ENCODE results near the gene SLX4IP.
A peak's percentile ranks its signal among the peaks of the same experiment; 100 is the strongest.
"Not testable (repeated sequence)": the region's sequence is repeated elsewhere in the genome, so short reads cannot be mapped to it uniquely, and the experiment has no call there.

SLX4IP gene

GRCh38 chr20:10610251-10610650 lies 175.1 kb downstream of the SLX4IP start:
- H3K4me3 ChIP-seq (IDR thresholded peaks at IDR 0.05; ENCODE audit: insufficient read depth, low read depth, low read length), result no peak overlapping the region
- H3K9ac ChIP-seq, result no peak overlapping the region
- H3K4me2 ChIP-seq, result no peak overlapping the region
- H3K36me3 ChIP-seq (ENCODE audit: insufficient read depth), result no peaks in the 10 kb centered on the region
- no peak overlapping the region for H3K27ac ChIP-seq
- no peaks in the 10 kb centered on the region for H3K4me1 ChIP-seq (ENCODE audit: low read depth, poor library complexity, severe bottlenecking)
- TF ChIP-seq CTCF (conservative IDR thresholded peaks at IDR 0.05; ENCODE audit: low read depth, low read length), result no peak
- H2AFZ ChIP-seq (ENCODE audit: low read depth), result no peak overlapping the region
- H3K27me3 ChIP-seq (ENCODE audit: insufficient read depth, low read depth), result no peaks in the 10 kb centered on the region
- no peaks in the 10 kb centered on the region for H3K79me2 ChIP-seq (ENCODE audit: insufficient read depth, low read depth)
- H4K20me1 ChIP-seq (ENCODE audit: insufficient read depth), result no peaks in the 10 kb centered on the region

- H3K4me3 ChIP-seq (IDR thresholded peaks at IDR 0.05; ENCODE audit: insufficient read depth, low read depth, low read length), result no peak overlapping the region
- no peaks in the 10 kb centered on the region for H4K20me1 ChIP-seq (ENCODE audit: insufficient read depth)
- H3K4me2 ChIP-seq, result no peak overlapping the region
- no peaks in the 10 kb centered on the region for H3K27me3 ChIP-seq (ENCODE audit: insufficient read depth, low read depth)
- H3K79me2 ChIP-seq (ENCODE audit: insufficient read depth, low read depth), result no peaks in the 10 kb centered on the region
- peak; percentile 40; the same call in 1 of the 2 replicates for TF ChIP-seq CTCF (conservative IDR thresholded peaks at IDR 0.05; ENCODE audit: low read depth, low read length)
- H3K36me3 ChIP-seq (ENCODE audit: insufficient read depth), result no peaks in the 10 kb centered on the region
- no peak overlapping the region for H3K27ac ChIP-seq
- H3K9ac ChIP-seq, result no peak overlapping the region
- H3K4me1 ChIP-seq (ENCODE audit: low read depth, poor library complexity, severe bottlenecking), result no peaks in the 10 kb centered on the region
- H2AFZ ChIP-seq (ENCODE audit: low read depth), result no peak overlapping the region
Measured at GRCh38 chr20:10611357-10611756, 176.3 kb downstream of the SLX4IP start.

GRCh38 chr20:10613426-10613825 lies 178.3 kb downstream of the SLX4IP start:
- H3K9ac ChIP-seq; H3K36me3 ChIP-seq (ENCODE audit: insufficient read depth); H3K79me2 ChIP-seq (ENCODE audit: insufficient read depth, low read depth); H3K4me3 ChIP-seq (IDR thresholded peaks at IDR 0.05; ENCODE audit: insufficient read depth, low read depth, low read length); H3K27ac ChIP-seq; H3K27me3 ChIP-seq (ENCODE audit: insufficient read depth, low read depth); H3K4me1 ChIP-seq (ENCODE audit: low read depth, poor library complexity, severe bottlenecking); H4K20me1 ChIP-seq (ENCODE audit: insufficient read depth); H3K4me2 ChIP-seq; H2AFZ ChIP-seq (ENCODE audit: low read depth): not testable (repeated sequence)

GRCh38 chr20:10613911-10614310 lies 178.8 kb downstream of the SLX4IP start:
- H3K4me3 ChIP-seq (IDR thresholded peaks at IDR 0.05; ENCODE audit: insufficient read depth, low read depth, low read length), result no peak overlapping the region
- no peaks in the 10 kb centered on the region for H3K79me2 ChIP-seq (ENCODE audit: insufficient read depth, low read depth)
- H3K9ac ChIP-seq, result no peak overlapping the region
- H3K27me3 ChIP-seq (ENCODE audit: insufficient read depth, low read depth), result no peaks in the 10 kb centered on the region
- H3K36me3 ChIP-seq (ENCODE audit: insufficient read depth), result no peaks in the 10 kb centered on the region
- no peaks in the 10 kb centered on the region for H3K4me1 ChIP-seq (ENCODE audit: low read depth, poor library complexity, severe bottlenecking)
- no peak overlapping the region for H3K4me2 ChIP-seq
- H3K27ac ChIP-seq, result no peak overlapping the region
- no peak overlapping the region for H2AFZ ChIP-seq (ENCODE audit: low read depth)
- TF ChIP-seq CTCF (conservative IDR thresholded peaks at IDR 0.05; ENCODE audit: low read depth, low read length), result no peak
- no peaks in the 10 kb centered on the region for H4K20me1 ChIP-seq (ENCODE audit: insufficient read depth)

GRCh38 chr20:10616212-10616611 lies 181.1 kb downstream of the SLX4IP start:
- Histone ChIP-seq H3K36me3 (ENCODE audit: insufficient read depth) (no peaks in the 10 kb centered on the region), H3K4me2 (no peak overlapping the region), H3K4me1 (ENCODE audit: low read depth, poor library complexity, severe bottlenecking) (no peaks in the 10 kb centered on the region), H2AFZ (ENCODE audit: low read depth) (no peak overlapping the region), H3K27me3 (ENCODE audit: insufficient read depth, low read depth) (no peaks in the 10 kb centered on the region), H3K27ac (no peak overlapping the region), H3K9ac (no peak overlapping the region), H3K79me2 (ENCODE audit: insufficient read depth, low read depth) (no peaks in the 10 kb centered on the region), H3K4me3 (IDR thresholded peaks at IDR 0.05; ENCODE audit: insufficient read depth, low read depth, low read length) (no peak overlapping the region), H4K20me1 (ENCODE audit: insufficient read depth) (no peaks in the 10 kb centered on the region)
- TF ChIP-seq CTCF (conservative IDR thresholded peaks at IDR 0.05; ENCODE audit: low read depth, low read length), result no peak

GRCh38 chr20:10617549-10618133 lies 182.5 kb downstream of the SLX4IP start:
- H3K9ac ChIP-seq; H3K4me3 ChIP-seq (IDR thresholded peaks at IDR 0.05; ENCODE audit: insufficient read depth, low read depth, low read length); H3K4me1 ChIP-seq (ENCODE audit: low read depth, poor library complexity, severe bottlenecking); H4K20me1 ChIP-seq (ENCODE audit: insufficient read depth); H3K27ac ChIP-seq; H3K36me3 ChIP-seq (ENCODE audit: insufficient read depth); H3K27me3 ChIP-seq (ENCODE audit: insufficient read depth, low read depth); H3K79me2 ChIP-seq (ENCODE audit: insufficient read depth, low read depth); H2AFZ ChIP-seq (ENCODE audit: low read depth); H3K4me2 ChIP-seq: not testable (repeated sequence)

Data from KMS-11 (cell line).